MCF 10A (cell line): Measurements from ENCODE around the gene PARD6G. TPM values are rescaled to one million over a fixed set of nuclear protein-coding genes. Genes with fewer than 3 reads are reported as not detected.

Experiments used
- BruUV-seq: library from RNA; stranded (reverse); fragments of 400-500 nt; replicated peaks from 2 replicates; lab custom pipeline; 2021; lab: Mats Ljungman, UMichigan
- CTCF ChIA-PET: fragments of 300-600 bp; sonication (Branson Sonifier 250); formaldehyde crosslinking; extraction: SDS; loops from one replicate; lab custom pipeline; 2021; ENCODE audit warnings: antibody characterized with exemption, inconsistent platforms; lab: Yijun Ruan, JAX
- POLR2A ChIA-PET: fragments of 300-600, 350-650 bp; sonication (Branson Sonifier 250); formaldehyde crosslinking; extraction: SDS; loops from one replicate; lab custom pipeline; 2020; ENCODE audit warnings: antibody characterized with exemption, inconsistent platforms; lab: Yijun Ruan, JAX
- DNase-seq: peaks from one replicate; pipeline ENCODE4 v3.0.0-alpha.2; 2018; ENCODE audit not compliant: unreplicated experiment
- H3K27ac Mint-ChIP-seq: one replicate; pipeline ENCODE4 v1.8.0; 2022; ENCODE audit warnings: mild to moderate bottlenecking, low read depth, mixed read lengths; ENCODE audit not compliant: unreplicated experiment
- H3K27me3 Mint-ChIP-seq: one replicate; pipeline ENCODE4 v1.8.0; 2022; ENCODE audit warnings: mixed read lengths; ENCODE audit not compliant: insufficient read depth, unreplicated experiment
- H3K36me3 Mint-ChIP-seq: one replicate; pipeline ENCODE4 v1.8.0; 2022; ENCODE audit warnings: mild to moderate bottlenecking, moderate library complexity, mixed read lengths; ENCODE audit not compliant: insufficient read depth, unreplicated experiment
- H3K4me1 Mint-ChIP-seq: one replicate; pipeline ENCODE4 v1.8.0; 2022; ENCODE audit warnings: mixed read lengths; ENCODE audit not compliant: insufficient read depth, unreplicated experiment
- H3K4me3 Mint-ChIP-seq: one replicate; pipeline ENCODE4 v1.8.0; 2022; ENCODE audit warnings: mild to moderate bottlenecking, moderate library complexity, mixed read lengths; ENCODE audit not compliant: unreplicated experiment
- H3K9me3 Mint-ChIP-seq: one replicate; pipeline ENCODE4 v1.8.0; 2022; ENCODE audit warnings: mixed read lengths; ENCODE audit not compliant: unreplicated experiment
- CTCF ChIP-seq: fragments of 200-600 bp; IDR thresholded peaks from one replicate; pipeline ENCODE4 v1.8.0; 2022; ENCODE audit warnings: antibody characterized with exemption, mild to moderate bottlenecking; ENCODE audit not compliant: unreplicated experiment
- intact Hi-C: fragments of 100-400 bp; cut with micrococcal nuclease; formaldehyde crosslinking; loops from 2 replicates; pipeline ENCODE4 v1.14.1; 2022
- total RNA-seq: library from RNA; stranded (reverse); gene quantifications from 2 replicates; pipeline ENCODE4 v1.2.3, GENCODE V29; 2022

Gene PARD6G
- total RNA-seq, 1 experiment from 2014 or later, result 8.1 TPM

- POLR2A ChIA-PET, result no interaction called here
- Mint-ChIP-seq H3K9me3 (no peaks in the 10 kb centered on the region), H3K36me3 (peaks cover 17% of the 10 kb centered on the region), H3K27me3 (no peaks in the 10 kb centered on the region), H3K4me1 (no peaks in the 10 kb centered on the region), H3K27ac (no peak overlapping the region), H3K4me3 (no peak overlapping the region)
- DNase-seq, result no peak
- CTCF ChIA-PET, result interaction anchor here (0.7 to 1.9 kb wide), 2 partner anchors 9 to 52 kb away, joined by 3 to 6 read pairs; no protein-coding TSS in a partner anchor
- BruUV-seq, result no TSS peak
- TF ChIP-seq CTCF, result no peak
- intact Hi-C loops, result no loop called here
Observed at GRCh38 chr18:80190311-80190710, 57.0 kb downstream of the PARD6G start.

DNA sequence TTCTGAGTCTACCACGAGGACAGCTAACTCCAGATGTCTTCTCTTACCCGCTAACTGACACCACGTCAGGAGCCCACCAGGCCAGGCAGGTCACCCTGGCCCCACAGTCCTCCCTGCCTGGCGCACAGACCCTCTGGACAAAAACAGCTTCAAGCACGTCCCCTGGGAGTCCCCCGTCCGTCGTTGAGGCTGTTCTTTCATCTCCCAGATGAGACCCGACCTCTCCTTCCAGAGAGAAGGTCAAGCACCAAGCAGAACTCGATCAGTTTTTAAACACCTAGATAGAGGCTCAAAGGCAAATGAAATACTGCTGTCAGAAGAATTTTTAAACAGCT, 57.8 kb downstream of the PARD6G start:
- H3K27ac Mint-ChIP-seq, result no peak overlapping the region
- no TSS peak for BruUV-seq
- TF ChIP-seq CTCF, result no peak
- H3K27me3 Mint-ChIP-seq, result no peaks in the 10 kb centered on the region
- POLR2A ChIA-PET, result no interaction called here
- intact Hi-C loops, result no loop called here
- no peaks in the 10 kb centered on the region for H3K4me1 Mint-ChIP-seq
- DNase-seq, result no peak
- H3K4me3 Mint-ChIP-seq, result no peak overlapping the region
- H3K36me3 Mint-ChIP-seq, result peaks cover 17% of the 10 kb centered on the region
- H3K9me3 Mint-ChIP-seq, result no peaks in the 10 kb centered on the region
- CTCF ChIA-PET, result interaction anchor here (0.5 to 1.9 kb wide), 2 partner anchors 8 to 17 kb away, joined by 3 to 6 read pairs; no protein-coding TSS in a partner anchor

DNA sequence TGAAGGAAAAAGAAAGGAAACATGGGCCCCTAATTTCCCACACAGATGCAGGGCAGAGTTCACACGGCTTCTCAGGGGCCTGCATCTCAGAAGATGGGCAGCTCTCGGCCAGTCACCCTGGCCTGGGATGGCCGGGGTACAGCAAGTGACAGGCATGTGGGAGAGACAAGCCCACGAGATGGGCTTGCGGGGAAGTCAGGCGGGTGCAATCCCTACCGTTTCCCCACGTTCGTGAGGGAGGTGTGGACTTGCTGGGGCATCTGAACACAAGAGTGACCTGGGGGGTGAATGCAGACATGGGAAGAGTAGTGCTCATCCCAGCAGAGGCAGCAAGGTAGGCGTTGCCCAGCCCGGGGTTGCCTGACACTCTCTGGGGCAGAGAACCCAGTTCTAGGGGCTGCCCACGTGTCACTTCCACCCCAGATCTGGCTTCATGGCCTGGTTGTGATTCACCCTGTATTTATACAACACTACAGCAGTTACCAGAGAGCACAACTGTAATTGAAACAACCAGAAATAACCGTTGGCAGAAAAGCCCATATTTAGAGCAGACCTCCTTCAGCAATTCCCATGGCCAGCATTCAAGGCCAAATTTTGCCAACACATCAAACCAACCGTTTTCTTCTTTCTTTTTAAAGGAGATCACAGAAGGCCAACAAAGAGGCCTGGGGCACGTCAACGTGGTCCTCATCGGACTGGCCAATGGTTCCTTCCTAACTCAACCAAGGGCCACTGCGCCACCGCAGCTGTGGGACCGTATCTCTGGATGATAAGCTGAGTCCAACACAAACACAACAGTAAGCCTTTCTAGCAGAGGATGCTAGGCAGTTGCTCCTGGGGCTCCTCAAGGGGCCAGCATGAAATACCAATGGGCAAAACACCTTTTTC, 58.4 kb downstream of the PARD6G start:
- TF ChIP-seq CTCF, result no peak
- BruUV-seq, result no TSS peak
- POLR2A ChIA-PET, result no interaction called here
- Mint-ChIP-seq H3K36me3 (peaks cover 17% of the 10 kb centered on the region), H3K27ac (no peak overlapping the region), H3K9me3 (no peaks in the 10 kb centered on the region), H3K4me3 (no peak overlapping the region), H3K27me3 (no peaks in the 10 kb centered on the region), H3K4me1 (no peaks in the 10 kb centered on the region)
- CTCF ChIA-PET, result interaction anchor here (0.5 to 1.9 kb wide), 2 partner anchors 7 to 18 kb away, joined by 3 to 6 read pairs; no protein-coding TSS in a partner anchor
- intact Hi-C loops, result no loop called here
- DNase-seq, result no peak

- POLR2A ChIA-PET, result no interaction called here
- Mint-ChIP-seq H3K4me1 (no peaks in the 10 kb centered on the region), H3K4me3 (no peak overlapping the region), H3K27me3 (no peaks in the 10 kb centered on the region), H3K9me3 (no peaks in the 10 kb centered on the region), H3K27ac (no peak overlapping the region), H3K36me3 (peaks cover 17% of the 10 kb centered on the region)
- BruUV-seq, result no TSS peak
- TF ChIP-seq CTCF, result no peak
- intact Hi-C loops, result no loop called here
- CTCF ChIA-PET, result no interaction called here
- DNase-seq, result no peak
Observed at GRCh38 chr18:80187956-80188642, 59.2 kb downstream of the PARD6G start.
